ENCODE results near the gene ALDH1A1.

The ALDH1A1 gene

GRCh38 chr9:72882117-72882775, 70.6 kb downstream of the ALDH1A1 start:
- Mint-ChIP-seq H3K4me1 (no peaks in the 10 kb centered on the region), H3K27me3 (ENCODE audit: low read depth, poor library complexity) (peaks cover 2% of the 10 kb centered on the region)

DNA sequence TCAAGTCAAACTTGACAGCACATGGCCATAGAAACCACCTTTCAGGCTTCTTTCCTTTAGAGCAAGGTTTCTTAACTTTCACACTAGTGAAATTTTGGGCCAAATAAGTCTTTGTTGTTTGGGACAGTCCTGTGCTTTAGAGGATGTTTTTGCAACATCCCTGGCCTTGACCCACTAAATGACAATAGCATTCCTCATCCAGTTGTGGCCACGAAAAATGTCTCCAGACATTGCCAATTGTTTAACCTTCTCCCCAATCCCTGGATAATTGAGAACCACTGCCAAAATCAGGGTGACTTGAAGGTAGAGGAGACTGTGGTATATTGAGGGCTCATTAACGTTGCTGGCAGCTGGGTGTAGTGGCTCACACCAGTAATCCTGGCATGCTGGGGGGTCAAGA, 72.0 kb downstream of the ALDH1A1 start:
- TF ChIP-seq, protein P1, sequence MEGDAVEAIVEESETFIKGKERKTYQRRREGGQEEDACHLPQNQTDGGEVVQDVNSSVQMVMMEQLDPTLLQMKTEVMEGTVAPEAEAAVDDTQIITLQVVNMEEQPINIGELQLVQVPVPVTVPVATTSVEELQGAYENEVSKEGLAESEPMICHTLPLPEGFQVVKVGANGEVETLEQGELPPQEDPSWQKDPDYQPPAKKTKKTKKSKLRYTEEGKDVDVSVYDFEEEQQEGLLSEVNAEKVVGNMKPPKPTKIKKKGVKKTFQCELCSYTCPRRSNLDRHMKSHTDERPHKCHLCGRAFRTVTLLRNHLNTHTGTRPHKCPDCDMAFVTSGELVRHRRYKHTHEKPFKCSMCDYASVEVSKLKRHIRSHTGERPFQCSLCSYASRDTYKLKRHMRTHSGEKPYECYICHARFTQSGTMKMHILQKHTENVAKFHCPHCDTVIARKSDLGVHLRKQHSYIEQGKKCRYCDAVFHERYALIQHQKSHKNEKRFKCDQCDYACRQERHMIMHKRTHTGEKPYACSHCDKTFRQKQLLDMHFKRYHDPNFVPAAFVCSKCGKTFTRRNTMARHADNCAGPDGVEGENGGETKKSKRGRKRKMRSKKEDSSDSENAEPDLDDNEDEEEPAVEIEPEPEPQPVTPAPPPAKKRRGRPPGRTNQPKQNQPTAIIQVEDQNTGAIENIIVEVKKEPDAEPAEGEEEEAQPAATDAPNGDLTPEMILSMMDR (IDR thresholded peaks at IDR 0.05) = no peak
- H3K9me3 Mint-ChIP-seq = peaks cover 20% of the 10 kb centered on the region
- DNase-seq = no peak
- H3K4me1 Mint-ChIP-seq = no peaks in the 10 kb centered on the region
- peaks cover 2% of the 10 kb centered on the region for H3K27me3 Mint-ChIP-seq (ENCODE audit: low read depth, poor library complexity)
- H3K27ac Mint-ChIP-seq = no peak overlapping the region
- no peak overlapping the region for H3K4me3 Mint-ChIP-seq
- no peaks in the 10 kb centered on the region for H3K36me3 Mint-ChIP-seq (ENCODE audit: low read depth)

More at GRCh38 chr9:72882117-72882775, 70.6 kb downstream of the ALDH1A1 start:
- TF ChIP-seq, protein P1 (IDR thresholded peaks at IDR 0.05) = no peak
- no peaks in the 10 kb centered on the region for H3K36me3 Mint-ChIP-seq (ENCODE audit: low read depth)
- H3K9me3 Mint-ChIP-seq = peaks cover 20% of the 10 kb centered on the region
- DNase-seq = no peak
- H3K27ac Mint-ChIP-seq = no peak overlapping the region
- no peak overlapping the region for H3K4me3 Mint-ChIP-seq

GRCh38 chr9:72875221-72875620, 77.6 kb downstream of the ALDH1A1 start:
- Mint-ChIP-seq H3K27ac (no peak overlapping the region), H3K4me3 (no peak overlapping the region), H3K9me3 (peaks cover 20% of the 10 kb centered on the region), H3K27me3 (ENCODE audit: low read depth, poor library complexity) (no peaks in the 10 kb centered on the region), H3K36me3 (ENCODE audit: low read depth) (no peaks in the 10 kb centered on the region), H3K4me1 (peaks cover 10% of the 10 kb centered on the region)
- no peak for DNase-seq
- TF ChIP-seq, protein P1 (IDR thresholded peaks at IDR 0.05) = no peak

- H3K4me1 Mint-ChIP-seq = peaks cover 10% of the 10 kb centered on the region
- TF ChIP-seq, protein P1 (IDR thresholded peaks at IDR 0.05) = no peak
Observed at GRCh38 chr9:72874344-72874743, 78.5 kb downstream of the ALDH1A1 start.

GRCh38 chr9:72873456-72873855, 79.4 kb downstream of the ALDH1A1 start:
- peaks cover 13% of the 10 kb centered on the region for H3K9me3 Mint-ChIP-seq

More at GRCh38 chr9:72874344-72874743, 78.5 kb downstream of the ALDH1A1 start:
- no peak for DNase-seq
- Mint-ChIP-seq H3K27me3 (ENCODE audit: low read depth, poor library complexity) (peaks cover 3% of the 10 kb centered on the region), H3K27ac (no peak overlapping the region), H3K36me3 (ENCODE audit: low read depth) (no peaks in the 10 kb centered on the region), H3K4me3 (no peak overlapping the region), H3K9me3 (peaks cover 20% of the 10 kb centered on the region)

More at GRCh38 chr9:72873456-72873855, 79.4 kb downstream of the ALDH1A1 start:
- Mint-ChIP-seq H3K27me3 (ENCODE audit: low read depth, poor library complexity) (peaks cover 3% of the 10 kb centered on the region), H3K4me1 (peaks cover 10% of the 10 kb centered on the region), H3K36me3 (ENCODE audit: low read depth) (no peaks in the 10 kb centered on the region), H3K4me3 (no peak overlapping the region), H3K27ac (peak overlapping the region; percentile 40)
- DNase-seq = no peak
- TF ChIP-seq, protein P1 (IDR thresholded peaks at IDR 0.05) = no peak
